H7 (cell line): Measurements from ENCODE around the gene TBC1D16. TPM values are rescaled to one million over a fixed set of nuclear protein-coding genes. Genes with fewer than 3 reads are reported as not detected.
A peak's percentile ranks its signal among the peaks of the same experiment; 100 is the strongest.

Experiments used
- DNase-seq: peaks from one replicate; pipeline ENCODE4 v3.0.0; 2012
- H3K27me3 ChIP-seq: 2 replicates; pipeline ENCODE4 v1.6.0; 2011; ENCODE audit warnings: mild to moderate bottlenecking, low read length; ENCODE audit not compliant: control insufficient read depth, insufficient read depth
- H3K36me3 ChIP-seq: replicated peaks from 2 replicates; pipeline ENCODE4 v1.5.1; 2011; ENCODE audit warnings: low read length; ENCODE audit not compliant: control insufficient read depth, insufficient read depth
- H3K4me3 ChIP-seq: 2 replicates; pipeline ENCODE4 v1.5.1; 2011; ENCODE audit warnings: low read depth, mild to moderate bottlenecking, control low read depth, low read length, moderate library complexity; ENCODE audit not compliant: insufficient read depth
- total RNA-seq: library from RNA; depleted of rRNA; stranded (reverse); fragments of >200 nt; shearing (Covaris generic); gene quantifications from 2 replicates; pipeline ENCODE4 v1.2.3, GENCODE V29; 2014

The TBC1D16 gene
- total RNA-seq, 1 experiment from 2014 or later, result 95.8 TPM

DNA sequence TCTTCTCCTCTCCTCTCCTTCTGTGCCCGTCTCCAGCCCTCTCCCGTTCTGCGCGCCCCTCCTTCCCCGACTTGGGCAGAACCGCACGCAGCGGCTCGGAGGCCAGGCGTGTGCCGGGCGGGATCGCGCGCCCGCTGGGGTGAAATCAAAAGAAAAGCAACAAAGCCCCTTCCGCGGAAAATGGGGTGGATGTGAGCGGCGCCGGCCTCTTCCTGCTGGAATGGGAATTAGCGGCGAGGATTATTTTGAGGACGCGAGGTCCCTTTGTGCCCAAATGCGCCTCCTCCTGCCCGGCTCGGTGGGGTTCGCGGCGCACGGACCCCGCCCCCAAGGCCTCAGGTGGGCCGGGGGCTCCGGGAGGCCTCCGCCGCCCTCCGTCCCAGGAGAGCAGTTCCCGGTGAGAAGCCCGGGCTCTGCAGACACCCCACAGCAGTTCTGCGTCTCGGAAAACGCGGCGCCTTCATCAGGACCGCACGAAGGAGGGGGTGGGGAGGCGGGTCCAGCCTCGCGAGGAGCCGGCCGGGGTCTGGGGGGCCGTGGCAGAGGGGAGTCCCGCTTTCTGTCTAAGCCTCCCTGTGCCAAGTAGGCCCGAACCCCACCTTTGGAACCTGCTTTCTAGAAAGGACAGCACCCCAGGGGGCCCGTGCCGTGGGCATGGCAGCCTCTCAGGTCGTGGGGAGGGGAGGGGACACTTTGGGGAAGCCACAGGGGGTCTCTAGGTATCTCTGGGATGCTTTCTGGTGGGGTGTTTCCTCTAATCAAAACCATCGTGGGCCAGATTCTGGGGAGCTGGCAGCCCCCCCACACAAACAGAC lies 105.4 kb downstream of the TBC1D16 start:
- DNase-seq, result peak; percentile 87
- H3K27me3 ChIP-seq, result peaks cover 2% of the 10 kb centered on the region; the same call in 1 of the 2 replicates
- no peaks in the 10 kb centered on the region for H3K36me3 ChIP-seq
- peak overlapping the region; percentile 60 for H3K4me3 ChIP-seq

- DNase-seq, result peak; percentile 83
- H3K27me3 ChIP-seq, result peaks cover 2% of the 10 kb centered on the region; the same call in 1 of the 2 replicates
- H3K4me3 ChIP-seq, result no peak overlapping the region
- no peaks in the 10 kb centered on the region for H3K36me3 ChIP-seq
Measured at GRCh38 chr17:79929257-79930061, 106.2 kb downstream of the TBC1D16 start.

- no peaks in the 10 kb centered on the region for H3K36me3 ChIP-seq
Measured at GRCh38 chr17:79928502-79929256, 107.0 kb downstream of the TBC1D16 start.

GRCh38 chr17:79927688-79928501 lies 107.8 kb downstream of the TBC1D16 start:
- Histone ChIP-seq H3K4me3 (no peak overlapping the region), H3K36me3 (no peaks in the 10 kb centered on the region), H3K27me3 (peaks cover 2% of the 10 kb centered on the region; the same call in 1 of the 2 replicates)
- no peak for DNase-seq

More at GRCh38 chr17:79928502-79929256, 107.0 kb downstream of the TBC1D16 start:
- Histone ChIP-seq H3K4me3 (no peak overlapping the region), H3K27me3 (peaks cover 2% of the 10 kb centered on the region; the same call in 1 of the 2 replicates)
- no peak for DNase-seq

- no peak for DNase-seq
- H3K27me3 ChIP-seq, result peaks cover 2% of the 10 kb centered on the region; the same call in 1 of the 2 replicates
- H3K4me3 ChIP-seq, result no peak overlapping the region
- H3K36me3 ChIP-seq, result no peaks in the 10 kb centered on the region
Measured at GRCh38 chr17:79927136-79927661, 108.5 kb downstream of the TBC1D16 start.

DNA sequence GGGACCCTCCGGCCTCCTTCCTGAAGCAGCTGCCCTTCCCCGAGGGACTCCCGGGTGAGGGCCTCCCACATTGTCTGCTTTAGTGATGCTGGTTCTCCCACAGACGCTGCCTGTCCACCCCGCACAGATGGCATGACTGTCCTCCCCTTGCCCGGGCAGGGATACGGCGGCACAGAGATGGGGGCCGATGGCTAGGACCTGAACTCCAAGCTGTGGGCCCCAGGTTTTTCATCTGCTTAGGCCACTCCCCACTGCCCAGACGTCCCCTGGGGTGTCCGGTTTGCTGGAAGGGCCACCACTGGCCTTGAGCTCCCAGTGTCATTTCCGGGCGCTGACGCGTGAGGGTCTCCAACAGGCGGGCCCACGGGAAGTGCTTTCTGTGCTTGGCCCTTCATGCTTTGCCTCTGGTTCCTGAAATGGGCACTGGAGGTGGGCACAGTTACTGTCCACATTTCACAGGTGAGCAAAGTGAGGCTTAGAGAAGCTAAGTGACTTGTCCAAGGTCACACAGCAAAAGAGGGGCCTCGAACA lies 109.0 kb downstream of the TBC1D16 start:
- no peaks in the 10 kb centered on the region for H3K36me3 ChIP-seq
- H3K4me3 ChIP-seq, result no peak overlapping the region
- DNase-seq, result no peak
- 0 out of 2 replicates have a peak, but pooled peaks cover 2% of the 10 kb centered on the region for H3K27me3 ChIP-seq

- Histone ChIP-seq H3K36me3 (no peaks in the 10 kb centered on the region), H3K4me3 (no peak overlapping the region), H3K27me3 (0 out of 2 replicates have a peak, but pooled peaks cover 2% of the 10 kb centered on the region)
- no peak for DNase-seq
Measured at GRCh38 chr17:79926142-79926604, 109.5 kb downstream of the TBC1D16 start.

- no peaks in the 10 kb centered on the region for H3K36me3 ChIP-seq
- DNase-seq, result no peak
- H3K27me3 ChIP-seq, result no peaks in the 10 kb centered on the region
- H3K4me3 ChIP-seq, result no peak overlapping the region
Measured at GRCh38 chr17:79925242-79925957, 110.3 kb downstream of the TBC1D16 start.

GRCh38 chr17:79924639-79924976 lies 111.1 kb downstream of the TBC1D16 start:
- DNase-seq, result no peak
- no peaks in the 10 kb centered on the region for H3K36me3 ChIP-seq
- H3K27me3 ChIP-seq, result no peaks in the 10 kb centered on the region
- H3K4me3 ChIP-seq, result no peak overlapping the region

DNA sequence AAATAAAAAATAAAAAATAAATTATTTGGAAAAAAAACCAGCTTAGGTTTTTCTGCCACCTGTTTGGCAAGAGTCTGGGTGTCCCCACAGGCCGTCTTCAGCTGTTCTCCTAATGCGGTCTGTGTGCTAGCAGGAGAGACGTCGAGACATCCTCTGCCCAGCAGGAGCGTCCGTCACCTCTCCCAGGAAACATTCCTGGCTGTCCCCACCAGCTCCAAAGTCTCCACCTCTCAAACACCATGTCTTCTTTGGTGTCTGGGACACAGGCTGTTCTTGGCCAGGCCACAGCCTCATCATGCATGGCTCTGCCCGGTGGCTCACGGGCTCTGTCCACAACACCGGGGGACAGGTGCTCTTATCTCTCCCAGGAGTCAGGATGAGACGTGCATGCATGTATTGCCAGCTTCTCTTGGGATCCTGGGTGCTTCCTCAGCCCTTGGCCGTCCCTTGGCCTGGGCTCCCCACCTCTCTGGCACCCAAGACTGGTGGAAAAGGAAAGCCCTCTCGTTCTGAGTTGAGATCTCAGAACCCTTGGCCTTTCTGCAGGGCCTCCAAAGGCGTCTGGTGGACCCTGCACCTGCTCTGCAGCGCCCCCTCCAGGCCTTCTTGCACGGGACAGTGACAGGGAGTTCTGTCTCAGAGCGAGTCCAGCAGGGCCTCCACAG lies 111.6 kb downstream of the TBC1D16 start:
- peak; percentile 94 for DNase-seq
- Histone ChIP-seq H3K27me3 (no peaks in the 10 kb centered on the region), H3K4me3 (no peak overlapping the region), H3K36me3 (no peaks in the 10 kb centered on the region)

DNA sequence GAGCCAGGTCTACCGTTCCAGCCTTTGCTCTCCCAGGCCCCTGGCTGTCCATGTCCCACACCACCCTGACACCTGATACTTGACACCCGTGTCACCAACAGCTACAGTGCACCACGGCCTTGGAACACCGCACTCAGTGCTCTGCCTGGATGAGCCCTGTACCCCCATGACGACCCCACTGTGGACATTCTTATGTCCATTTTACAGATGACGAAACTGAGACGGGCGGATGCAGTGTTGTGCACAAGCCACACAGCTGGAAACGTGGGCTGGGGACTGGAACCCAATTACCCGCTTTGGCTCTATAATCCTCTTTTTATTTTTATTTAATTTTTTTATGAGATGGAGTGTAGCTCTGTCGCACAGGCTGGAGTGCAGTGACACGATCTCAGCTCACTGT lies 112.9 kb downstream of the TBC1D16 start:
- no peak for DNase-seq
- Histone ChIP-seq H3K4me3 (no peak overlapping the region), H3K27me3 (no peaks in the 10 kb centered on the region), H3K36me3 (no peaks in the 10 kb centered on the region)

DNA sequence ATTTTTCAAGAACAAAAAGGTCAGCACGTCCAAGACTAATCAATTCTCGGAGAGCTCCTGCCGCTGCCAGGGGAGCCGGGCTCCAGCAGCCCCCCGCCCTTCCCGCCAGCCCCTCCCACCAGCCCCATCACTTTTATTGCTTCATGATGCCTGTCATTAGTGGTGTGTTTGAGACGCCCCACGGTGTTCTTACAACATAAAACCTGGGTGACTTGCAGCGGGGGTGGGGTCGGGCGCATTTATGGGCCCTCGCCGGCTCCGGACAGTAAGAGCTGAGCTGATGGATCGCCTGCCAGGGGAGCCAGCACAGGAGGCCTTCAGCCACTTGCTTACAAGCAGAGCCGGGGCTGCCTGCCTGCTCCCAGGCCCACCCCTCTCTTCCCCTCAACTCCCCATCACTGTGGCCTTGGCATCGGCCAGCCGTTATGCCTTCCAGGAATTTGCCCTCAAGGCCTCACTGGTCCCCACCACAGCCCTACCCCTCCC lies 113.5 kb downstream of the TBC1D16 start:
- Histone ChIP-seq H3K27me3 (no peaks in the 10 kb centered on the region), H3K36me3 (no peaks in the 10 kb centered on the region), H3K4me3 (no peak overlapping the region)
- DNase-seq, result no peak
